Stimulated activated CD8-positive, alpha-beta memory T cell treated with anti-CD3 and anti-CD28 coated beads, Interleukin-2, amount 100 ng/mL, for 1 hour (primary cell): ENCODE results near the gene GPC6.
"Not testable (repeated sequence)": the region's sequence is repeated elsewhere in the genome, so short reads cannot be mapped to it uniquely, and the experiment has no call there.

Experiments used
- DNase-seq, 2 donors: peaks; one replicate each; pipeline ENCODE4 v3.0.0-alpha.2; 2020; ENCODE audit warnings: low read depth in 2 of 2

GPC6 gene

DNA sequence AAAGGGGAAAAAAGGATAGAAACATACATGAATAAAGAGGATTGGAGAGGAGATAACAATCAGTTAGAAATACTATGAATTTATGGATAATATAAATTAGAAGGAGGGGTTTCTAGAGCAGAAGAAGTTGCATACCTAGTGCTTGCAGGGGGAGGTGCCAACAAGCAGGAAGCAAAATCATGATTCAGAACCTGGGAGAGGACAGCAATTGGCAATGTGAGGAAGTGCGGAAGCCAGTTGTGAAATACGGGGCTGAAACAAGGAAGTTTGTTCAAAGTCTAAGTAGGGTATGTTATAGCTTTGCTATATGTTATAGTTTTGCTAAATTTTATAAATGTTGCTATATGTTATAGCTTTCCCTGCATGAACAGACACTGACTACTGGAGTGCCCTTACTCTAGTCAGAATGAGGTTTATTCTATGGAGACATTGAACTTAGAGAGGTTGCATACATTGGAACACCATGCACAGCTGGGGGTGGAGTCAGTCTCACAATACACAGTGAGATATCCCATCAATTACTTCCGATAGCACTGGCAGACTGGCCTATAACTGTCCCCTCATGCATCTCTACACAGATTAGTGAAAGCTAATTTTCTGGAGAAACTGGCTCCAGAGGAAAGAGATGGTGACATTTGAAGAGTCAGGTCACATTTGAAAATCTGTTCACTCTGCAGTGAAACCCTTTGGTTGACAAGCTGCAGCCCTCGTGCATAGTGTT, 92.1 kb downstream of the GPC6 start:
- no peak for DNase-seq

DNA sequence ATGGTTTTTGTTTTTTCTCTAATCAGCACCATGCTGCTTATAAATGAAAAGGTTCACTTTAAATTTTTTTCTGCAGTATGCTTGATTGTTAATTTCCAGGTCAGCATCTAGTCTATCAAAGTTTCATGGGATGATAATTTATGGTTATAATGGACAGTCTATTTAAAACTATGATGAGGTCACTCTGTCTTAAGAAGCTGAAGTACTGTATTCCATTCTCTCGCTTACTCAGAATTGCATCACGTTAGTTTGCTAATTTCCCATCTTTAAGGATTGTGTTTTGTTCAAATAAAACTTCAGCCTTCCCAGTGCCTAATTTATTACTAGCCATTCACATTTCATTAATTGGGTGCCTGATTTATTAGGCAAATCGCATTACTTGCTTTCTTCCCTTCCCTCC, 94.3 kb downstream of the GPC6 start:
- DNase-seq: no peak

DNA sequence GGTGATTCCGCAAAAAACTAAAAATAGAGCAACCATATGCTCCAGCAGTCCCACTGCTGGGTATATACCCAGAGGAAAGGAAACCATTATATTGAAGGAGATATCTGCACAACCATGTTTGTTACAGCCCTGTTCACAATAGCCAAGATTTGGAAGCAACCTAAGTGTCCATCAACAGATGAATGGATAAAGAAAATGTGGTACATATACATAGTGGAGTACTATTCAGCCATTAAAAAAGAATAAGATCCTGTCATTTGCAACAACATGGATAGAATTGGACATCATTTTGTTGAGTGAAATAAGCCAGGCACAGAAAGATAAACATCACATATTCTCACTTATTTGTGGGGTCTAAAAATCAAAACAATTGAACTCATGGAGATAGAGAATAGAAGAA, 97.3 kb downstream of the GPC6 start:
- not testable (repeated sequence) for DNase-seq

DNA sequence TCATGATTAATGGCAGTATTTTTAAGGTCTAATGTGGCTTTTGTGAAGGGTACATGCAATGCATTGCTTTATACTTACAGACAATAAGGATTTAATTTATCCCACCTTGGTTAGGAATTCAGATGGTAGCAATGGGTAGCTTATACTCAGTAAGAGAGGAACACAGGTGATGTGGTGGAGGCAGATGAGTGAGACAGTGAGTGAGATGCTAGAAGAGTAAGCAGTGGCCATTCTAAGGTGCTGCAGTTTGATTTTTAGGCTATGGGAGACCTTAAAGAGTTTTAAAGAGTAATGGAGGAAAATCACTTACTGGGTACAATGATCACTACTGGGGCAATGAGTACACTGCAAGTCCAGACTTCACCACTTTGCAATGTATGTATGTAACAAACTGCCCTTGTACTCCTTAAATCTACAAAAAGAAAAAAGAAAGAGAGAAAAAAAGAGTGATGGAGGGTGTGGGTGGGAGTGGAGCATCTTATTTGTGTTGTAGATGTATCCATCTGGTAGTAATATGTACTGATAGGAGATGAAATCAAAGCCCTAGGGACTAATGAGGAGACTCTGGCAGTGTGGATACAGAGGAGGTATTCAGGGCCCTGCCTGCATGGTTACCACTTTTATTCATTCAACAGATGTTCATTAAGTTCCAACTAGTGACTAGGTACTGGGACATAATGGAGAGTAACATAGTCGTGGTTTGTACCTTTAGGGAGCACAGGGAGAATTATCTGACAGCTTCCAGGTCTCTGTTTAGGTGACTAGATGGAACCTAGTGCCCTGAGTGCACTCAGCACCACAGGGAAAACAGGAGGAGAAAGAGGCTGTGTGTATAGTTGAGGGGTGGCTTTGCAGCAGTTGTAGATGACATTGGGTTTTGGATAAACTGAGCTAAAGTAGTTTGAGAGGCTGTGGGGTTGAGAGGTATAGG, 99.0 kb downstream of the GPC6 start:
- no peak for DNase-seq

DNA sequence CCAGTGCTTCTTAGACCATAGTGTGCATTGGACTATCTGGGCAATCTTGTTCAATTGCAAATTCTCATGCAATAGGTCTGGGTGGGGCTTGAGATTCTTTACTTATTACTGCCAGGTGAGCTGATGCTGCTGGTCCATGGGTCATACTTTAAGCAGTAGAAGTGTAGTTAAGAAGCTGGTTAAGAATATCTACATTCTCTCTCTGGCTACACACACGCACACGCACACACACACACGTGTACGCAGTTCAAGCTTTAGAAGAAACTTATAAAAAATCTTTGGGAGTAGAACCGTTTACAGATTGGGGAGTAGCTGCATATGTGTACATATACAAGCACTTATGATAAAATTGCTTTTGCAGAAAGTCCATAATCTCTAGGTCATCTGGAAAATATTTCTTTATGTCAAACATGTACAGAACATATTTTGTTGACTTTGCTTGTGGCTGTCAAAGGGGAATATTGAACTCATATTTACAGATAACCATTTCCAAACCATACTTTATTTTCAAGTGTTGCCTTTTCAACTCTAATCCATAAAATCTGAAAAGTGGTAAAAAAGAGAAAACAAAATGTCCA, 99.7 kb downstream of the GPC6 start:
- DNase-seq: no peak

DNA sequence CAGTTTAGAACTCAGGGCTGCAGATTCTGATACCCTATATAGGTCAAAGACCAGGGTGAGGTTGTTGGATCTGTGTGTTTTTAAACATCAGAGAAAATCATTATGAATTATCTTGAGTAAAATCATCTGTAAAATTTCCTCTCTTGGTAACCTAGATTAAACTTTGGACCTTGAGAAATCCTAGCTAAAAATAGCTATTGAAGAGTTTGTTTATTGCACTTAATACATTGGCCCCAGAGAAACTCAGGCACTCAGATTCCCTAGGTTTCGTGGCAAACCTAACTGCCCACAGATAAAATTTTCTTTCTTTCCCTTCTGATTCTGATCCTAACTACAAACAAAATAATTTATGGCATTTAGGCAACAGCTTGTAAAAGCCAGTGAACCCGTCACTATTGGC, 102.3 kb downstream of the GPC6 start:
- DNase-seq: no peak

DNA sequence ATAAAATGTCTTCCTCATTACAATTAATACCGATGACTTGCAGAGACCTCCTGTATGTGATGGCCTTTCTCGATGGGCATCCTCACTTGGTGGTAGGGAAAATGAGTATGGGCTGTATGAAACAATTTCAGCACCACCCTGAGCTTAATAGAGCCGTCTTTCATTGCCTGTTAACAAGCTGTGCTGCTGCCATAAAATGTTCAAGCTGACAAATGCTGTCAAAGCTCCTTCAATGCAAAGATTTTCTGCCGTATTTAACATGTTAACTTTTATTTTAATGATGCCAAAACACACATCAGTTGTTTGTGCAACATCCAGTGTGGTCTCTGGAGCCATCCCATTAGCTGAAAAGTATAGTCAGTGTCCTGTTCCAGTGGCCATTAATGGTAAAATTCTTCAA, 110.1 kb downstream of the GPC6 start:
- DNase-seq: no peak

DNA sequence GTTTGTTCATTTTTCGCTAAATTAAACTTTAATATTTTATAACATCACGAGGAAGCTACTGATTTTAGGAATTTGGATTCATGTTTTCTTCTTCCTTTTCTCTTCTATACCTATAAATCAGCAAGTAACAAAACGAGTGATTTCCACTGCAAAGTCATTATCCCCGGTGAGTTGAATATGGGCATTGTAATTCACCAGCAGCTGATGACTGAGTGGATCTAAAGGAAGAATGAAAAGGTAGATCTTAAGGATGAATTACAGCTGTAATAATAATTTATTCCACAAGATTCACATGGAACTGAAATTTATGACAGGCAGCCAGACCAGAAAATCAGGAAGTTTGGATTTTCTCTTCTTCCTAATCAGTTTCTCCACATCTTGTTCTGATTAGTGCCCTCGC, 111.4 kb downstream of the GPC6 start:
- DNase-seq: no peak

DNA sequence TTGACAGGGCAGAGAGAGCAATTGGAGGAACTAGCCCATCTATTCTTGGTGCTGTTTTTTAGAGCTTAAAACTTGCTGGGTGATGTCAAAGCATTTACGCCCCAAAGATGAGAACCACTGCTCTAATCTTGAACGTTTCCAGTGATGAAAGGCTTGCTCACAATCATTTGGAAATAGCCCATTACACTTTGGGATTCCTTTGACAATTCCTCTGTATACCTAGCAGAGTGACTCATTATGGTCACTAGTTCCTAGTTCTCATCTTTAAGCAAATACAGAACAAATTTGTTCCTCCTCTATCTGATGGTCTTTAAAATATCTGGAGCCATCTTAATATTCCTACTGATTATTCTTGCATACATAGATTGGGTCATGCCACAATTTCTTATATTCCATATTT, 112.3 kb downstream of the GPC6 start:
- DNase-seq: no peak

DNA sequence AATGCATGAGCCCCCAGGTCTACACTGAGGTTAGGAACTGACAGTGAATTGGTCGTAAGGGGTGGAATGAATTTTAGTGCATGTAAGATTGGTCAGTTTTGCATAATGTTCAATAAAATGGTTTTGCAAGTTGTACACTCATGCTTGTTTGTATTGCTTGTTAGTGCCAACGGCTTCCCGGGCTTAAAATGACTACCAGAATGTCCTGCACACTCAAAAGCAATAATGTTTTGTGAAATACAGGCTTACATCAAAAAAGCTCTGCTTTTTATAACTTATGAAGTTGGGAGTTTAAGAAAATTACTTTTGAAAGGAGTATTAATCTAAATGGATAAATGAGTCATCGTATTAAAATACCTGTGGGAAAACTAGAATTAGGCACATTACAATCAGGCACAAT, 112.9 kb downstream of the GPC6 start:
- no peak for DNase-seq

DNA sequence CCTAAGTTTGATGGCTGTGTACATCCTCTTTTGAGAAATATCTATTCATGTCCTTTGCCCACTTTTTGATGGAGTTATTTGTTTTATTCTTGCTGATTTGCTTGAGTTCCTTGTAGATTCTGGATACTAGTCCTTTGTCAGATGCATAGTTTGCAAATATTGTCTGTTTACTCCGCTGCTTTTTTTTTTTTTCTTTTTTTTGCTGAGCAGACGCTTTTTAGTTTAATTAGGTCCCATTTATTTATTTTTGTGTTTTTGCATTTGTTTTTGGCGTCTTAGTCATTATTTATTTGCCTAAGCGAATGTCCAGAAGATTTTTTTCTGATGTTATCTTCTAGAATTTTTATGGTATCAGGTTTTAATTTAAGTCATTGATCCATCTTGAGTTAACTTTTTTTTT, 114.9 kb downstream of the GPC6 start:
- no peak for DNase-seq

DNA sequence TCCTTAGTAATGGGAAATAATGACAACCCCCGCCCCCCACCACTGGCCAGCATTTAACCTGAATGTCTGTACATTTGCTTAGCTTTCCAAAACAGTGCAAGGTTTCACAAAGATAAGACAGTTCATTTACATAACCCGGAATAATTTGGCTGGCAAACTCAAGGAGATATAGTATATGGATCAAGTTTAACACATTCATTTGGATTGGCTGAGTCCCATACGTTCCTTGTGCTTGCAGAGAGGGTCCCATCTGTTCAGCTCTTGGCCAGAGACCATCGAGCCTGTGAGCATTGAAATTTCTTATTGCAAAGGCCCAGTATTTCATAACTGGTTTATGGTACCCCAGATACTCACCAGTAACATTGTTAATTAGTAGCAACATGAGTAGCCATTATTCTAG, 116.5 kb downstream of the GPC6 start:
- no peak for DNase-seq

DNA sequence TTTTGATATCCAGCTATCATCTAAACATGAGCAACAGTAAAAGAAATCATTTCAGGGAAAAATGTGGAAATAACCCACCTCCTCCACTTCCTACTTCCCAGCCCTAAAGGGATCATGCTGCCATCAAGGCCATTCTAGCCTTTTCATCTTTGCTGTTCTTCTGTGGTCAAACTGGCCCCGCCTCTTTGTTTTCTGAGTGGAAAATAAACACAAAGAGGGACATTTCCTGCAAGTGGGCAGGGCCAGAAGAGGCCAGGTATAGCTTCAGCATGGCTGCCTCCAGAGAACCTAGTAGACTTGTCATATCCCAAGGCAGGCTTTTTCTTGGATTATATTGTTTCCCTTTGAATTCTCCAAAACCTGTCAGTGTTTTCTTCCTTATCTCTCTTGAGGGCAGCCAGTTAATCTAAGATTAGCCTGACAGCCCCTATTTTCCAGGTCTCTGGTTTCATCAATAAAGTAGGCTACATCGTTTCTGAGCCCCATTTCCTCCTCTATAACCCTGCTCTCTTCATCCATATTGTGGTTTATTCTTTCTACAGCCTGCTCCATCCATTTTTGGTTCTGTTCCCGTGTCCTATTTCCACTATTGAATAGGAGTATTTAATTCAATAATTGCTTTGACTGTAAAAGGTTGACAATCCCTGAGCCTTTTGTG, 117.6 kb downstream of the GPC6 start:
- DNase-seq: no peak

DNA sequence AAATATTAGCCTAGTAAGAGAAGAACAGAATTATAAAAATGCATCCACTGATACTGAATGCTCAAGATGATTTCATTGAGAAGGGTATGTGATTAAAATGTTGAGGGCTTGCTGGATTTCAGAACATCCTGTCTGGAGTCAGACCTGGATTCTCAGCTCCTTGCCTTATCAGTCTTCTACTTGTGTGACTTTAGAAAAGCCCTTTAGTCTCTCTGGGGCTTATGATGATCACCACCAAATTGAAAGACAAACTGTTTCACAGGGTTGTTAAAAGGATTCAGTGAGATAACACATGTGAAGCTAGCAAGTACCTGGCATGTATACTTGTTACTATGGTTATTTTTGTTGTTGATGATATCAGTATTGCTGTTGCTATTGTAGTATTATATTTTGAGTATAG, 118.4 kb downstream of the GPC6 start:
- no peak for DNase-seq

DNA sequence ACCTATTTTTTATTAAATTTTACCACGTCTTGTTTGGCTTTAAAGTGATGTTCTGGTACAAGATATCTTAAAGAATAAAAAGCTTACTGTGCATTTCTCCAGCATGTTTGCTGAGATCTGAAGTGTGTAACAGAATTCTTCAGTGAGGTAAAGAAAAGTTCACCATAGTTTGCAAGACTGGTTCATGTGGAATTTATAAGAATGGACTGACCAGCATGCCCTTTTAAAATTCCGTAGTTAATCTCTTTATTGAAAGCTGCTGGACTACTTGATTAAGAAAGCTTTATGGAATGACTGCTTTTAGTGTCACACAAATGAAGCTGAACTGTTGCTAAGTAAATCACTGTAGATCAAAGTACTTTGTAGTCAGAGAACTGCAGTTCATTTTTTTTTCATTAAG, 119.2 kb downstream of the GPC6 start:
- DNase-seq: no peak

DNA sequence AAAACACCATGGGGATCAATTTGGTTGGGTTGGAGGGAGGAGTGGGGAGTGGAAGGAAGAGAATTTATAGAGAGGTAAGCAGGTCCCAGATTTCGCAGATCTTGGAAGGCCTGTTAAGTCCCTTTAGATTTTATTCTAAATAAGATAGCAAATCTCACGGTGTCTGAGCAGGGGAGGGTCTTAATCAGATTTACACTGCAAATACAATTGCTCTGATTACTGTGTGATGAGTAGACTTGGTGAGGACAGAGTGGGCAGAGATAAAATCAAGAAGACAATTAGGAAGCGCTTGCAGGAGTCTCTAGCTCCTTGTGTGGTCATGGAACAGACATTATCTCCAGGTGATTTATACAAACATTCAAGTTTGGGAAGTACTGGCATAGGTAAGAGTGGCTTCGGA, 126.0 kb downstream of the GPC6 start:
- no peak for DNase-seq

DNA sequence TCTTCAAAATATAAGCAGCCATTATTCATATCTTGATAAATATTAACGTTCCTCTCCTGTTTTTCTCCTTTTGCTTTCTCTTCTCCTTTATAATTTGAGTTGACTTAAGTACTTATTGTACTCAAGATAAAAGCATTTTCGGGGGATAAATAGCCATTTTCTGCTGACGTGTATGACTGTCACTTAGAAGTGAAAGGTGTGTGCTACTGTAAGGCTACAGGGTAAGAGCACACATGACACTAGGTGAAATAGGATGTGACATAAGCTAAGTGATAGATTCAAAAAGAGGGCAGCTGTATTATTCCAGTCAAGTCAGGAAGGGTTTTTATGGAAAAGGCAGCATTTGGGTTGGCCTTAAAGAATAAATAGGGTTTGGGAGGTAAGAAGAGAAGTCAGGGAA, 128.5 kb downstream of the GPC6 start:
- no peak for DNase-seq

DNA sequence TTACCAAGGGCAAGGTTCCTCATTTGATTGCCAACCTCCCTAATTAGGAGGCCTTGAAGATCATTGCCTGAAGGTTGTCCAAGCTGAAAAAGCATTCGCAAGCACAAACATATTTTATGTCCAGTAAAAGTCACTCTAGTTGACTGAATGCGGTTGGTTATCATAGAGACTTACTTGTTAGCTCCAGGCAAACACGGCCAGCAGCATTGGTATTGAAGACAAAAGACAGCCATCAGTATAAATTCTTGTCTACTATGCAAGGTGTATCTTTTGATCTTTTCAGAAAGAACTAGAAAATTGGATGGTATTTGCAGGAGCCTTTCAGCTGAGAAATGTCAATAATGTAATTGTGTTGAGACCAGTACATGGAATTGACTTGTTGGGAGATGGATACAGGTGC, 129.9 kb downstream of the GPC6 start:
- DNase-seq: no peak

DNA sequence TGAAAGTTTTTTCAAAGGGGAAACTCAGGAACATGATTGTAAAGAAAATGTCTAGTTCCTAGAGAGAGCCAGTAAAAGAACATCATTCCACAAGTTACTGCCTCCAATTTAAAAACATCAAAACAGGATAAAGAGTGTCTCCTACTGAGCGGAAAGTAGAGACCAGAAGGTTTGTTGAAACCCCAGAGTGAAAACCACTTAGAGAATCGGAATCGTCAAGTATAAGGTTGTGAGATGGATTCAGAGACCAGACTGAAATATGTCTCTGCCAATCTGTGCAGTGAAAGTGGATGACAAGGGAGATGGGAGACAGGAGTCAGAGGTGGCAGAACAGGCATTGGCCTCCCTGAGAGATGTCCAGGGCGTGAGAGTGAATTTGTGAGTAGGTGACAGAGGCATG, 133.4 kb downstream of the GPC6 start:
- no peak for DNase-seq

DNA sequence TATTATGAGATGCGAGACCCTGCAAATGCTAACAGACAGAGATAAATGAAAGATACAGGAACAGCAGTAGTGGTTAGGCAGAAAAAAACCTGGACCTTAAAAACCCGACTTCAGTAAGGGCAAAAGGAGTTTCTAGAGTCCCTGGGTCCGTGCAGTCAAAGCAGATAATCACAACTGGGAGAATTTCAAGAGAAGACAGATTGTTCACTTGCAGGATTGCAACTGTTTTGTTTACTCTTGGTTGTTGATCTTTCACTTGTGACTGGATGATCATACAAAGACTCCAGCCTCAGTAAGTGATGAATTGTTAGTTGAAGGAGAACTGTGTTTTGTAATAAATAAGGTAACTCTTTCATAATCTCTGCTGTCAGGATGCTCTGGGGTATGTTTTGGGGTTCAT, 135.1 kb downstream of the GPC6 start:
- no peak for DNase-seq

DNA sequence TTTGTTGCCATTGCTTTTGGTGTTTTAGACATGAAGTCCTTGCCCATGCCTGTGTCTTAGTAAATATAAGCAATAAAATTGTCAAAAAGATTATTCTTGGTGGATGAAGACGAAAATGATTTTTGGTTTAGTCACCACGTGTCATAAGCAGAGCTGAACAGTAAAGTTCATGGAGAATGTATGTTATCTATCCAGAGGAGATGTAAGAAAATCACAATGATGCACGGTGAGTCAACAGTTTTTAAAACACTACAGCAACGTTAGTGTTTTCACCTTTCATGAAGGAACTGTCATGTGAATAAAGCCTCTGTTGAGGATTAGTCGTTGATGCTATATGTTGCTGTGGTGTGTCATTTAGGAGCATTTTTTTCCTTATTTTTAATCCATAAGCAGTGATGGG, 137.6 kb downstream of the GPC6 start:
- no peak for DNase-seq

DNA sequence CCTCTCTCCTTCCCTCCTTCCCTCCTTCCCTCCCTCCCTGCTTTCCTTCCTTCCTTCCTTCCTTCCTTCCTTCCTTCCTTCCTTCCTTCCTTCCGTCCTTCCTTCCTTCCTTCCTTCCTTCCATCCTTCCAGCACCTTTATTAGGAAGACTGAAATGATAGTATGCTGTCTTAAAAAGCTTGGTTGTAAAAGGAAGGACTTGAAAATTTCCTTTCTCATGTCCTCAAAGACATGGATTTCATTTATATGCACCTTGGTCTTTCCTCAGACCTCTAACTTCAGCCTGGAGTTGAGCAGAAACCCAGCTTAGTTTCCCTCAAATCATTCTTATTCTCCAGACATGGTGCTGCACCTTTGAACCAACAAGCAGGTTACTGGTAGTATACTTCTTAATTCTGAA, 141.7 kb downstream of the GPC6 start:
- no peak for DNase-seq
